Common myeloid progenitor, CD34-positive (primary cell): ENCODE results near the gene MUC21.
A peak's percentile ranks its signal among the peaks of the same experiment; 100 is the strongest.

ENCODE experiments used
- CTCF ChIA-PET: fragments of 350-600 bp; sonication (Branson Sonifier 250); formaldehyde crosslinking; loops from one replicate; lab custom pipeline; 2021; ENCODE audit warnings: antibody characterized with exemption; lab: Charles Lee
- POLR2A ChIA-PET: fragments of 350-600 bp; sonication (Branson Sonifier 250); formaldehyde crosslinking; loops from one replicate; lab custom pipeline; 2021; ENCODE audit warnings: antibody characterized with exemption; lab: Charles Lee
- DNase-seq, 3 donors: peaks; one replicate each; pipeline versions ENCODE4 v3.0.0 to v3.0.0-alpha.2; 2013
- H3K27ac ChIP-seq, 2 experiments: 1 replicate in 1 of 2; 2 replicates in 1 of 2; pipeline ENCODE4 v1.7.0; 2013; ENCODE audit warnings: inconsistent platforms in 2 of 2, low read length in 2 of 2, mild to moderate bottlenecking in 2 of 2, low read depth in 1 of 2, moderate library complexity in 1 of 2; ENCODE audit not compliant: severe bottlenecking in 2 of 2, insufficient read depth in 1 of 2, poor library complexity in 1 of 2
- H3K27me3 ChIP-seq, 5 experiments: replicated peaks in 2 of 5; 1 replicate in 3 of 5; 2 replicates in 2 of 5; pipeline versions ENCODE4 v1.6.1 to v1.7.0; 2013; ENCODE audit warnings: low read length in 4 of 5, mild to moderate bottlenecking in 2 of 5, moderate library complexity in 2 of 5, inconsistent platforms in 1 of 5; ENCODE audit not compliant: insufficient read depth in 5 of 5, control insufficient read depth in 4 of 5
- H3K36me3 ChIP-seq, 4 experiments: 1 replicate in 2 of 4; 2 replicates in 2 of 4; pipeline versions ENCODE4 v1.6.1 to v1.7.0; 2013; ENCODE audit warnings: low read length in 3 of 4, control low read depth in 1 of 4, mild to moderate bottlenecking in 1 of 4; ENCODE audit not compliant: control insufficient read depth in 4 of 4, insufficient read depth in 4 of 4
- H3K4me1 ChIP-seq, 4 experiments: 1 replicate in 3 of 4; 2 replicates in 1 of 4; pipeline versions ENCODE4 v1.6.1 to v1.7.1; 2013; ENCODE audit warnings: low read length in 3 of 4, mild to moderate bottlenecking in 3 of 4, control low read depth in 1 of 4, inconsistent platforms in 1 of 4, moderate library complexity in 1 of 4; ENCODE audit not compliant: control insufficient read depth in 4 of 4, insufficient read depth in 4 of 4; ENCODE audit errors: control extremely low read depth in 1 of 4
- H3K4me3 ChIP-seq, 7 experiments: 1 replicate in 4 of 7; 2 replicates in 3 of 7; pipeline versions ENCODE4 v1.5.1 to v1.7.0; 2013; ENCODE audit warnings: mild to moderate bottlenecking in 7 of 7, low read length in 6 of 7, moderate library complexity in 6 of 7, inconsistent platforms in 2 of 7, low read depth in 2 of 7, control low read depth in 1 of 7; ENCODE audit not compliant: insufficient read depth in 4 of 7, control insufficient read depth in 1 of 7; ENCODE audit errors: extremely low read depth in 1 of 7
- H3K9me3 ChIP-seq, 5 experiments: 1 replicate in 4 of 5; 2 replicates in 1 of 5; pipeline versions ENCODE4 v1.6.1 to v1.7.1; 2013; ENCODE audit warnings: low read length in 4 of 5, mild to moderate bottlenecking in 2 of 5, inconsistent platforms in 1 of 5, low read depth in 1 of 5, moderate library complexity in 1 of 5; ENCODE audit not compliant: control insufficient read depth in 4 of 5, insufficient read depth in 2 of 5; ENCODE audit errors: control extremely low read depth in 1 of 5
- WGBS: methylation state at CpG from one replicate; pipeline ENCODE4 v1.1.5; 2013; ENCODE audit not compliant: insufficient coverage; 5-methylcytosine and 5-hydroxymethylcytosine counted together

The MUC21 gene

DNA sequence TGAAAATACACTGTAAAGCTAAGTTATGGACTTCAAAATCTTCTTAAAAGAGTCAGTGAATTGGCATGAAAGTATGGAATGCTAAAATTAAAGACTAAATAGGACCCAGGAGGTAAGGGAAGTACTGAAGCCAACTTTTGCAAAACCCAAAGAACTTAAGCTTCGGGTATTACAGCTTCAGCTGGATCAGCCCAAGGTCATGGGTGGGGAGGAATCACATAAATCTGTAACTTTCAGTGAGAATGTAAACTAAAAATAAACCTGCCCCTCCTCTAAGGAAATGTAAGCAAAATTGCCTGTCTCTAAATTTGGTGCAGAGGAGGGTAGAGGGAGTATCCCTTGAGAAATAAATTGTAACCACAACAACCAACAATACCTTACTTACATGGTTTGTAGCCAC is 4.4 kb upstream of the MUC21 start:
- Histone ChIP-seq H3K27me3 (peaks cover 10 to 29% (median 12%) of the 10 kb centered on the region in 5 experiments), H3K9me3 (peaks cover 0 to 2% (median 0%) of the 10 kb centered on the region in 5 experiments), H3K27ac (no peak overlapping the region), H3K4me3 (no peak overlapping the region), H3K4me1 (peaks cover 0 to 3% (median 0%) of the 10 kb centered on the region in 4 experiments), H3K36me3 (no peaks in the 10 kb centered on the region)
- POLR2A ChIA-PET: no interaction called here
- no CpG with 5 or more reads among the region's 1 CpG for WGBS
- DNase-seq: no peak
- CTCF ChIA-PET: no interaction called here

DNA sequence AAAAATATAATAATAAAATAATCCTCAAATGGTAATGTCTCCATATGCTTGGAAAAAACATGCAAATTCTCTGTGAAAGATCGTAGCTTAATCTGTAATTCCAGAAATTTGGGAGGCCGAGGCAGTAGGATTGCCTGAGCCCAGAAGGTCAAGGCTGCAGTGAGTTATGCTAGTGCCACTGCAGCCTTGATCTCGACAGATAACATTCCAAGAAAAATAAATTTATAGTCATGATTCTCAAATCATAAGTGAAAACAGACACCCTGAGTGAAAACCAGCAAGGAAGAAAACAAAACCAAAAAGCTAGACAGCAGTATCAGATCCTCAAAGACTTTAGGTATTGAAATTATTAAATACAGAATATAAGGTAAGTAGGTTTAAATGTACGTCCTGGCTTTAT is 3.8 kb upstream of the MUC21 start:
- ChIA-PET POLR2A (no interaction called here), CTCF (no interaction called here)
- no peak for DNase-seq
- peaks cover 10 to 31% (median 12%) of the 10 kb centered on the region in 5 experiments for H3K27me3 ChIP-seq
- no peak overlapping the region for H3K27ac ChIP-seq
- no peaks in the 10 kb centered on the region for H3K36me3 ChIP-seq
- WGBS: 100% methylated on average over 2 of the region's 4 CpGs
- no peak overlapping the region for H3K4me3 ChIP-seq
- peaks cover 0 to 3% (median 0%) of the 10 kb centered on the region in 4 experiments for H3K4me1 ChIP-seq
- peaks cover 0 to 2% (median 0%) of the 10 kb centered on the region in 5 experiments for H3K9me3 ChIP-seq

DNA sequence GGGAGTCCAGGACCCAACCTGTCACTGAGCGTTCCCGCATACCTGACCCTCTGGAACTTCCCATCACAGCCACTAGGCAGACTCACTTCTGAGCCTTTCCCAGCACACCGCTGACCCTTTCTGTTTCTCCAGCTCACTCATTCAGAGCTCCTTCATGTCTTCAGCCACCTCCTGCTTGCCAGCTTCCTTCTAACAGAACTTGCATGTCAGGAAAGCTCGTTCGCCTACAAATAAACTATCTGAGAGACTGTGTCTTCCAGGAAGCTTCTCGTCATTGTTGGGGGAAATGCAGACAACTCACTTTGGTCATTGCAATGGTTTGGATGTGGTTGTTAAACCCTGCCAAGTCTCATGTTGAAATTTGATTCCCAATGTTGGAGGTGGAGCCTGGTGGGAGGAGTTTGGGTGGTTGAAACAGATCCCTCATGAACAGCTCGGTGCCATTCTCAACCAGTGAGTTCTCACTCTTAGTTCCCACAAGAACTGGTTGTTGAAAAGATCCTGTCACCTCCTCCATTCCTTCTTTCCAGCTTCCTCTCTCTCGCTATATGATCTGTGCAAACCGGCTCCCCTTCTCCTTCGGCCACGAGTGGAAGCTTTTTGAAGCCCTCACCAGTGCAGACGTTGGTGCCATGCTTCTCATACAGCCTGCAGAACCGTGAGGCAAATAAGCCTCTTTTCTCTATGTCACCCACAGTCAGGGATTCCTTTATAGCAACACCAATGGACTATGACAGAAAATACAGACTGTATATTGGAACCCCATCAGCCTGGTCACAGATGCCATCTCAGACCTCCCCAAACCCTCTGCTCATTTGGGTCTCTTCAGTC is 1.4 kb upstream of the MUC21 start:
- Histone ChIP-seq H3K27me3 (peaks cover 10 to 29% (median 12%) of the 10 kb centered on the region in 5 experiments), H3K4me3 (no peak overlapping the region), H3K9me3 (peaks cover 0 to 2% (median 0%) of the 10 kb centered on the region in 5 experiments), H3K27ac (no peak overlapping the region), H3K36me3 (no peaks in the 10 kb centered on the region), H3K4me1 (peaks cover 0 to 3% (median 0%) of the 10 kb centered on the region in 4 experiments)
- DNase-seq: no peak
- ChIA-PET POLR2A (no interaction called here), CTCF (interaction anchor here (1.2 to 1.9 kb wide), 2 partner anchors 63 to 67 kb away, joined by 3 to 6 read pairs; no protein-coding TSS in a partner anchor)
- 37% methylated on average over 11 of the region's 13 CpGs for WGBS

DNA sequence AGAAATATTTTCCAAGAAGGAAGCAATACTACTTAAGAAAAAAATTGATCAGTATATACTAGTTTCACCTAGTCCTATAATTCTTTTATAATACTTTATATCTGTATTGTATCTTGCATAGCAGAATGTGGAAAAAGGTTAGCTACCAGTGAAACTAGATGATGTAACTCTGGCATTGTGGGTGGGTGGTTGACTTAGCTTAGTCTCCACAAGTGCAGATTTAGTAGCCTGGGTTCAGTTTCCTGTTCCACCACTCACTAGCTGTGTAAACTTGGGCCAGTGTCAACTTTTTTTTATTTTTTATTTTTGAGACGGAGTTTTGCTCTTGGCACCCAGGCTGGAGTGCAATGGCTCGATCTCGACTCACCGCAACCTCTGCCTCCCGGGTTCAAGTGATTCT is 2.0 kb downstream of the MUC21 start:
- CTCF ChIA-PET: no interaction called here
- WGBS: 89% methylated on average over 4 of the region's 5 CpGs
- POLR2A ChIA-PET: no interaction called here

DNA sequence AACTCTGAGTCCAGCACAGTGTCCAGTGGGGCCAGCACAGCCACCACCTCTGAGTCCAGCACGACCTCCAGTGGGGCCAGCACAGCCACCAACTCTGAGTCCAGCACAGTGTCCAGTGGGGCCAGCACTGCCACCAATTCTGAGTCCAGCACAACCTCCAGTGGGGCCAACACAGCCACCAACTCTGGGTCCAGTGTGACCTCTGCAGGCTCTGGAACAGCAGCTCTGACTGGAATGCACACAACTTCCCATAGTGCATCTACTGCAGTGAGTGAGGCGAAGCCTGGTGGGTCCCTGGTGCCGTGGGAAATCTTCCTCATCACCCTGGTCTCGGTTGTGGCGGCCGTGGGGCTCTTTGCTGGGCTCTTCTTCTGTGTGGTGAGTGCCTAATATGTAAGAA is 3.8 kb downstream of the MUC21 start:
- no peak overlapping the region for H3K27ac ChIP-seq
- no peak overlapping the region for H3K4me3 ChIP-seq
- H3K36me3 ChIP-seq: no peaks in the 10 kb centered on the region
- H3K4me1 ChIP-seq: peaks cover 0 to under 1% (median 0%) of the 10 kb centered on the region in 4 experiments
- H3K9me3 ChIP-seq: no peaks in the 10 kb centered on the region
- no peak for DNase-seq
- CTCF ChIA-PET: no interaction called here
- H3K27me3 ChIP-seq: peaks cover 5 to 19% (median 8%) of the 10 kb centered on the region in 5 experiments
- 96% methylated on average over 5 of the region's 6 CpGs for WGBS
- POLR2A ChIA-PET: no interaction called here

More for the DNA sequence above, 2.0 kb downstream of the MUC21 start:
- Histone ChIP-seq H3K4me3 (no peak overlapping the region), H3K36me3 (no peaks in the 10 kb centered on the region), H3K27me3 (peaks cover 7 to 24% (median 12%) of the 10 kb centered on the region in 5 experiments), H3K4me1 (peaks cover 0 to 3% (median 0%) of the 10 kb centered on the region in 4 experiments), H3K9me3 (no peaks in the 10 kb centered on the region), H3K27ac (no peak overlapping the region)
- DNase-seq: no peak

DNA sequence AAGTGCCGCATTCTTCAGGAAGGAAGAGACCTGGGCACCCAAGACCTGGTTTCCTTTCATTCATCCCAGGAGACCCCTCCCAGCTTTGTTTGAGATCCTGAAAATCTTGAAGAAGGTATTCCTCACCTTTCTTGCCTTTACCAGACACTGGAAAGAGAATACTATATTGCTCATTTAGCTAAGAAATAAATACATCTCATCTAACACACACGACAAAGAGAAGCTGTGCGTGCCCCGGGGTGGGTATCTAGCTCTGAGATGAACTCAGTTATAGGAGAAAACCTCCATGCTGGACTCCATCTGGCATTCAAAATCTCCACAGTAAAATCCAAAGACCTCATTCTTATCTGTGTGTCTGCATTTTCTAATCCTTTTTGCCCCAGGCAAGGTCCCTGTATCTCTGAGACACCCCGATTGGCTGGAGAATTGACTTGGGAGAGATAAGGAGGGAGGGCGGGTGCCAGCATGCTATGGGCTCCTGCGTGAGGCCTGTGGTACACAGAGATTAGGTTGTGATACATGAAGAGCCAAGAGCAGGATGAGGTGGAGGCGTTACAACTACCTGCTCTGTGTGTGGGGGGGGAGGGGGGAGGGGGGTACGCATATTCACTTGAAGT is 4.8 kb downstream of the MUC21 start:
- H3K27me3 ChIP-seq: peaks cover 0 to 9% (median 4%) of the 10 kb centered on the region in 5 experiments
- POLR2A ChIA-PET: no interaction called here
- no peaks in the 10 kb centered on the region for H3K36me3 ChIP-seq
- DNase-seq: peak in 2 of 3 donors; percentile 21 to 51
- no peak overlapping the region for H3K27ac ChIP-seq
- no peaks in the 10 kb centered on the region for H3K9me3 ChIP-seq
- H3K4me3 ChIP-seq: no peak overlapping the region
- WGBS: 96% methylated on average over 8 of the region's 9 CpGs
- CTCF ChIA-PET: interaction anchor here (0.5 kb wide), 1 partner anchor 63 kb away, joined by 5 read pairs; no protein-coding TSS in a partner anchor
- no peaks in the 10 kb centered on the region for H3K4me1 ChIP-seq
